Tibial artery (tissue), 4 donors: ENCODE measurements around the gene TRIM47.

ENCODE experiments used
- DNase-seq, 2 donors: peaks; one replicate each; pipeline ENCODE4 v3.0.0-alpha.2; 2019
- H3K27ac ChIP-seq, 2 donors: fragments of 200-600 bp; sonication (generic) in 1 of 2; 1 replicate in 1 of 2; 2 replicates in 1 of 2; pipeline ENCODE4 v1.5.1; 2018 to 2019; ENCODE audit warnings: mild to moderate bottlenecking in 1 of 2
- H3K27me3 ChIP-seq, 2 donors: fragments of 200-600 bp; sonication (generic) in 1 of 2; one replicate each; pipeline versions ENCODE4 v1.5.1 to v1.6.0; 2016 to 2019
- H3K36me3 ChIP-seq, 3 donors: fragments of 200-600 bp; sonication (generic) in 2 of 3; one replicate each; pipeline ENCODE4 v1.5.1; 2016 to 2019; ENCODE audit warnings: mild to moderate bottlenecking in 2 of 3
- H3K4me1 ChIP-seq, 4 donors: fragments of 200-600 bp; sonication (generic) in 2 of 4; 1 replicate in 3 of 4; 2 replicates in 1 of 4; pipeline ENCODE4 v1.5.1; 2016 to 2019
- H3K4me3 ChIP-seq, 2 donors: fragments of 200-600 bp; sonication (generic) in 1 of 2; 1 replicate in 1 of 2; 2 replicates in 1 of 2; pipeline ENCODE4 v1.5.1; 2018 to 2019; ENCODE audit warnings: mild to moderate bottlenecking in 2 of 2
- H3K9me3 ChIP-seq, 3 donors: fragments of 200-600 bp; sonication (generic) in 1 of 3; one replicate each; pipeline ENCODE4 v1.5.1; 2016 to 2019
- intact Hi-C: fragments of 100-400 bp; cut with DNase I; formaldehyde crosslinking; loops from one replicate; pipeline ENCODE4 v1.15.0; 2023; ENCODE audit warnings: low total_unique reads
- TF ChIP-seq, protein P1 (sequence below), 2 experiments: fragments of 200-600 bp in 1 of 2; fragments of 450-650 bp in 1 of 2; IDR thresholded peaks; one replicate each; pipeline ENCODE4 v1.5.1; 2017 to 2019; ENCODE audit warnings: antibody characterized with exemption in 2 of 2, mild to moderate bottlenecking in 1 of 2, moderate library complexity in 1 of 2

TRIM47 gene

GRCh38 chr17:75876190-75876937 is 2.0 kb downstream of the TRIM47 start:
- H3K4me1 ChIP-seq: peaks cover 17 to 63% (median 58%) of the 10 kb centered on the region in 4 donors
- no peaks in the 10 kb centered on the region for H3K27me3 ChIP-seq
- TF ChIP-seq, protein P1, sequence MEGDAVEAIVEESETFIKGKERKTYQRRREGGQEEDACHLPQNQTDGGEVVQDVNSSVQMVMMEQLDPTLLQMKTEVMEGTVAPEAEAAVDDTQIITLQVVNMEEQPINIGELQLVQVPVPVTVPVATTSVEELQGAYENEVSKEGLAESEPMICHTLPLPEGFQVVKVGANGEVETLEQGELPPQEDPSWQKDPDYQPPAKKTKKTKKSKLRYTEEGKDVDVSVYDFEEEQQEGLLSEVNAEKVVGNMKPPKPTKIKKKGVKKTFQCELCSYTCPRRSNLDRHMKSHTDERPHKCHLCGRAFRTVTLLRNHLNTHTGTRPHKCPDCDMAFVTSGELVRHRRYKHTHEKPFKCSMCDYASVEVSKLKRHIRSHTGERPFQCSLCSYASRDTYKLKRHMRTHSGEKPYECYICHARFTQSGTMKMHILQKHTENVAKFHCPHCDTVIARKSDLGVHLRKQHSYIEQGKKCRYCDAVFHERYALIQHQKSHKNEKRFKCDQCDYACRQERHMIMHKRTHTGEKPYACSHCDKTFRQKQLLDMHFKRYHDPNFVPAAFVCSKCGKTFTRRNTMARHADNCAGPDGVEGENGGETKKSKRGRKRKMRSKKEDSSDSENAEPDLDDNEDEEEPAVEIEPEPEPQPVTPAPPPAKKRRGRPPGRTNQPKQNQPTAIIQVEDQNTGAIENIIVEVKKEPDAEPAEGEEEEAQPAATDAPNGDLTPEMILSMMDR (IDR thresholded peaks at IDR 0.05): peak in 1 of 2 experiments; percentile 15
- no peaks in the 10 kb centered on the region for H3K9me3 ChIP-seq
- H3K36me3 ChIP-seq: peaks cover 9 to 25% (median 21%) of the 10 kb centered on the region in 3 donors
- H3K27ac ChIP-seq: peak overlapping the region; percentile 87 to 97
- intact Hi-C loops: no loop called here
- peak in 1 of 2 donors; percentile 77 for DNase-seq
- H3K4me3 ChIP-seq: peak overlapping the region; percentile 64 to 79

DNA sequence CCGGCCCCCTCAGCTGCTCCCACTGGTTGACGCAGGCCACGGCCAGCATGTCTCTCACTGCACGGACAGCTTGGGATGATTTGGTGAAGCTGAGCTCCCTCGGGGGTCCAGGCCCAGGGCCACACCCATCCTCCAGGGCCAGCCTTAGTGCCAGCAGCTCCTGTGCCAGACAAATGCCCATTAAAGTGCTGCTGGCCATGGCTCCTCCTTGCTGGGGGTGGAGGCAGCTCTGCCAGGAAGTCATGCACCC is 2.5 kb downstream of the TRIM47 start:
- Histone ChIP-seq H3K4me1 (peaks cover 17 to 68% (median 60%) of the 10 kb centered on the region in 4 donors), H3K4me3 (peak overlapping the region; percentile 64 to 79), H3K36me3 (peaks cover 9 to 25% (median 21%) of the 10 kb centered on the region in 3 donors), H3K27ac (peak overlapping the region; percentile 87 to 97), H3K27me3 (no peaks in the 10 kb centered on the region), H3K9me3 (no peaks in the 10 kb centered on the region)
- peak; percentile 49 to 91 for DNase-seq
- TF ChIP-seq, protein P1 (IDR thresholded peaks at IDR 0.05): no peak
- intact Hi-C loops: no loop called here

- Histone ChIP-seq H3K4me3 (peak overlapping the region; percentile 64 to 79), H3K27ac (peak overlapping the region; percentile 87 to 97), H3K9me3 (no peaks in the 10 kb centered on the region), H3K4me1 (peaks cover 17 to 73% (median 64%) of the 10 kb centered on the region in 4 donors), H3K36me3 (peaks cover 9 to 25% (median 21%) of the 10 kb centered on the region in 3 donors), H3K27me3 (no peaks in the 10 kb centered on the region)
- intact Hi-C loops: no loop called here
- TF ChIP-seq, protein P1 (IDR thresholded peaks at IDR 0.05): no peak
- peak in 1 of 2 donors; percentile 68 for DNase-seq
Measured at GRCh38 chr17:75875182-75875939, 3.0 kb downstream of the TRIM47 start.

- DNase-seq: no peak
- H3K4me1 ChIP-seq: peaks cover 22 to 81% (median 72%) of the 10 kb centered on the region in 4 donors
- peak overlapping the region; percentile 87 to 97 for H3K27ac ChIP-seq
- peak overlapping the region in 1 of 2 donors; percentile 64 for H3K4me3 ChIP-seq
- peaks cover 9 to 25% (median 21%) of the 10 kb centered on the region in 3 donors for H3K36me3 ChIP-seq
- TF ChIP-seq, protein P1 (IDR thresholded peaks at IDR 0.05): no peak
- H3K27me3 ChIP-seq: no peaks in the 10 kb centered on the region
- H3K9me3 ChIP-seq: no peaks in the 10 kb centered on the region
- intact Hi-C loops: no loop called here
Measured at GRCh38 chr17:75874323-75875181, 3.8 kb downstream of the TRIM47 start.

GRCh38 chr17:75873587-75874322 is 4.6 kb downstream of the TRIM47 start:
- peaks cover 9 to 25% (median 21%) of the 10 kb centered on the region in 3 donors for H3K36me3 ChIP-seq
- TF ChIP-seq, protein P1 (IDR thresholded peaks at IDR 0.05): no peak
- peak overlapping the region; percentile 87 to 97 for H3K27ac ChIP-seq
- H3K4me1 ChIP-seq: peaks cover 23 to 84% (median 77%) of the 10 kb centered on the region in 4 donors
- no peak overlapping the region for H3K4me3 ChIP-seq
- no peaks in the 10 kb centered on the region for H3K27me3 ChIP-seq
- DNase-seq: peak; percentile 46 to 88
- H3K9me3 ChIP-seq: no peaks in the 10 kb centered on the region
- intact Hi-C loops: no loop called here
